A673 (cell line): ENCODE data around the gene ARHGEF28. TPM values are rescaled to one million over a fixed set of nuclear protein-coding genes. Genes with fewer than 3 reads are reported as not detected.

Experiments used
- BruUV-seq: library from RNA; stranded (reverse); fragments of 400-500 nt; replicated peaks from 2 replicates; lab custom pipeline; 2021; lab: Mats Ljungman, UMichigan
- CTCF ChIA-PET: fragments of 300-600 bp; sonication (Branson Sonifier 250); formaldehyde crosslinking; loops from one replicate; lab custom pipeline; 2022; ENCODE audit warnings: antibody characterized with exemption; lab: Charles Lee
- POLR2A ChIA-PET: fragments of 300-600 bp; sonication (Branson Sonifier 250); formaldehyde crosslinking; loops from one replicate; lab custom pipeline; 2022; ENCODE audit warnings: antibody characterized with exemption; ENCODE audit not compliant: low non-redundant PET; lab: Charles Lee
- DNase-seq: peaks from one replicate; pipeline ENCODE4 v3.0.0-alpha.2; 2015; ENCODE audit warnings: low spot score
- H3K27ac ChIP-seq: fragments of 200-600 bp; sonication (generic); 2 replicates; pipeline ENCODE4 v1.5.1; 2016; ENCODE audit warnings: mixed run types, low read depth, mild to moderate bottlenecking, mixed read lengths, antibody characterized with exemption, low read length; ENCODE audit not compliant: poor library complexity, severe bottlenecking
- H3K27me3 ChIP-seq: fragments of 200-600 bp; sonication (generic); replicated peaks from 2 replicates; pipeline ENCODE4 v1.6.1; 2017; ENCODE audit warnings: mixed run types, low read depth, mild to moderate bottlenecking, mixed read lengths, antibody characterized with exemption, low read length; ENCODE audit not compliant: insufficient read depth, poor library complexity
- H3K36me3 ChIP-seq: fragments of 200-600 bp; sonication (generic); 2 replicates; pipeline ENCODE4 v1.6.1; 2016; ENCODE audit warnings: mixed run types, mild to moderate bottlenecking, mixed read lengths, antibody characterized with exemption, low read length; ENCODE audit not compliant: insufficient read depth, poor library complexity, severe bottlenecking
- H3K4me1 ChIP-seq: fragments of 200-600 bp; sonication (generic); 2 replicates; pipeline ENCODE4 v1.6.1; 2017; ENCODE audit warnings: mixed run types, mild to moderate bottlenecking, mixed read lengths, antibody characterized with exemption, low read length; ENCODE audit not compliant: insufficient read depth, poor library complexity, severe bottlenecking
- H3K4me3 ChIP-seq: fragments of 200-600 bp; sonication (generic); 2 replicates; pipeline ENCODE4 v1.5.1; 2016; ENCODE audit warnings: low read depth, mixed run types, mild to moderate bottlenecking, mixed read lengths, low read length; ENCODE audit not compliant: poor library complexity, severe bottlenecking
- H3K9me3 ChIP-seq: fragments of 200-600 bp; sonication (generic); 2 replicates; pipeline ENCODE4 v1.6.1; 2016; ENCODE audit warnings: mixed run types, low read depth, mild to moderate bottlenecking, mixed read lengths, antibody characterized with exemption, low read length; ENCODE audit not compliant: poor library complexity, severe bottlenecking
- EZH2 ChIP-seq: fragments of 200-600 bp; sonication (generic); IDR thresholded peaks from 2 replicates; pipeline ENCODE4 v1.6.1; 2017; ENCODE audit warnings: borderline replicate concordance, low read depth, mild to moderate bottlenecking, mixed read lengths, antibody characterized with exemption, low read length; ENCODE audit not compliant: poor library complexity, severe bottlenecking
- intact Hi-C: fragments of 100-400 bp; cut with micrococcal nuclease; formaldehyde crosslinking; loops from one replicate; pipeline ENCODE4 v1.10.0; 2022; ENCODE audit not compliant: unreplicated experiment
- total RNA-seq: library from RNA; stranded (reverse); gene quantifications from 2 replicates; pipeline ENCODE4 v1.2.3, GENCODE V29; 2021
- TF ChIP-seq, protein P1 (sequence below): fragments of 300-800, 200-600 bp; sonication (generic); conservative IDR thresholded peaks from 2 replicates; pipeline ENCODE4 v1.5.1; 2017; ENCODE audit warnings: low read depth, mild to moderate bottlenecking, antibody characterized with exemption, low read length, moderate library complexity, mixed read lengths

ARHGEF28 gene
- total RNA-seq, 1 experiment from 2014 or later: 3.4 TPM

DNA sequence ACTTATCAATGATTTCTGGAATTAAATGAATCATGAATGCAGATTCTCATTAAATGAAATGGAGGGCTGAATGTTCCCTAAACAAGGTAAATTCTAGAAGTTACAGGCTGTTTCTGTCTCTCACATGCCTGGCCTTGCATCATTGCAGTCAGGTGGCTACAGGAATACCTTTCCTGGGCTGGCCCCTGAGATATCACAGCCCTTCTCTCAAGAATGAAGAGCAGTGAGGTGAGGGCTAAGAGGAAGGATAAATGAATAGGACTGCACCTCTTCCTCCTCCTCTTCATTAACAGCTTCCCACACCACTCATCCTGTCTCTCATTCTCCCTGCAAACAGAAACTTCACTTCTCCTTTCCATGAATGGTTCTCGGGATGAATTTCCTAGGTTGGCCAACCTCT is 22.5 kb downstream of the ARHGEF28 start:
- Histone ChIP-seq H3K36me3 (no peaks in the 10 kb centered on the region), H3K27me3 (no peaks in the 10 kb centered on the region), H3K27ac (no peak overlapping the region), H3K9me3 (no peaks in the 10 kb centered on the region), H3K4me3 (no peak overlapping the region), H3K4me1 (no peaks in the 10 kb centered on the region)
- ChIA-PET POLR2A (no interaction called here), CTCF (no interaction called here)
- DNase-seq: no peak
- BruUV-seq: no TSS peak
- intact Hi-C loops: no loop called here
- TF ChIP-seq, protein P1, sequence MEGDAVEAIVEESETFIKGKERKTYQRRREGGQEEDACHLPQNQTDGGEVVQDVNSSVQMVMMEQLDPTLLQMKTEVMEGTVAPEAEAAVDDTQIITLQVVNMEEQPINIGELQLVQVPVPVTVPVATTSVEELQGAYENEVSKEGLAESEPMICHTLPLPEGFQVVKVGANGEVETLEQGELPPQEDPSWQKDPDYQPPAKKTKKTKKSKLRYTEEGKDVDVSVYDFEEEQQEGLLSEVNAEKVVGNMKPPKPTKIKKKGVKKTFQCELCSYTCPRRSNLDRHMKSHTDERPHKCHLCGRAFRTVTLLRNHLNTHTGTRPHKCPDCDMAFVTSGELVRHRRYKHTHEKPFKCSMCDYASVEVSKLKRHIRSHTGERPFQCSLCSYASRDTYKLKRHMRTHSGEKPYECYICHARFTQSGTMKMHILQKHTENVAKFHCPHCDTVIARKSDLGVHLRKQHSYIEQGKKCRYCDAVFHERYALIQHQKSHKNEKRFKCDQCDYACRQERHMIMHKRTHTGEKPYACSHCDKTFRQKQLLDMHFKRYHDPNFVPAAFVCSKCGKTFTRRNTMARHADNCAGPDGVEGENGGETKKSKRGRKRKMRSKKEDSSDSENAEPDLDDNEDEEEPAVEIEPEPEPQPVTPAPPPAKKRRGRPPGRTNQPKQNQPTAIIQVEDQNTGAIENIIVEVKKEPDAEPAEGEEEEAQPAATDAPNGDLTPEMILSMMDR: no peak
- no peak for TF ChIP-seq EZH2

DNA sequence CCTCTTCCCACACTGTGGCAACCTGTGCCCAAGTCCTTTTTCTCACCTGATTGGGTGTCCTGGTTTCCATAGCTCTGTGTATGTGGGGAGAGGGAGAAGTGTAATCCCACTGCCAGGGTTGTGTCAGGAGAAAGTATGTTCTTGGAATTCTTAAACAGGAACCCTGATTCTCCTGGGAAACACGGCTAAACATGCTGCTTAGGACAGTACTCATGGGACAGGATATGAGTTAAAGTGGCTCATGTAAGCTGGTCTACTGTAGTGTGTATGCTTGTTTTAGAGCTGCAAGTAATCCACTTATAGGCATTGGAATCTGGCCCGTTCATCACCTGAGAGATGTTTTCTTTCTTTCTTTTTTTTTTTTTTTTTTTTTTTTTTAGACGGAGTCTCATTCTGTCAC is 23.9 kb downstream of the ARHGEF28 start:
- H3K36me3 ChIP-seq: no peaks in the 10 kb centered on the region
- H3K4me1 ChIP-seq: no peaks in the 10 kb centered on the region
- H3K9me3 ChIP-seq: no peaks in the 10 kb centered on the region
- intact Hi-C loops: no loop called here
- TF ChIP-seq EZH2: no peak
- TF ChIP-seq, protein P1: no peak
- POLR2A ChIA-PET: no interaction called here
- DNase-seq: no peak
- H3K27me3 ChIP-seq: no peaks in the 10 kb centered on the region
- CTCF ChIA-PET: no interaction called here
- H3K4me3 ChIP-seq: no peak overlapping the region
- no TSS peak for BruUV-seq
- H3K27ac ChIP-seq: no peak overlapping the region

DNA sequence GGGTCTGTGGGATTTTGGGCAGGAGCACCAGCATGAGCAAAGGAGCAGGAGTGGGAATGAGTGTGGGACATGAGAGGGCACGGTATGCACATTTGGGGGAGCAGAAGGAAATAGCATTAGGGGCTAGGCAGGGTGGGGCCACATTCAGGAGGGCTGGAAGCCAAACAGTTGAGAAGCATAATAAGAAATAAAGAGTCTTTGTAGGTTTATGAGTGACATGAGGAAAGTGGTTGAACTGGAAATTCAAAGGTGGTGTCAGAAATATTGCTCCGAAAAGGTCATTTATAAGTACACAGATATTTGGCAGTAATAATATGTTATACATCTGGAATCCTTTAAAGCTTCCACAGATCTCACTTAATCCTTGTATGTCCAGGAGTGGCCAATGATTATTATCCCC is 26.4 kb downstream of the ARHGEF28 start:
- Histone ChIP-seq H3K36me3 (no peaks in the 10 kb centered on the region), H3K4me1 (no peaks in the 10 kb centered on the region), H3K9me3 (no peaks in the 10 kb centered on the region), H3K4me3 (no peak overlapping the region), H3K27ac (no peak overlapping the region), H3K27me3 (no peaks in the 10 kb centered on the region)
- TF ChIP-seq, protein P1: no peak
- TF ChIP-seq EZH2: no peak
- intact Hi-C loops: no loop called here
- DNase-seq: no peak
- CTCF ChIA-PET: no interaction called here
- POLR2A ChIA-PET: no interaction called here
- no TSS peak for BruUV-seq
